AG04450 (cell line): ENCODE data around the gene THNSL1. TPM values are rescaled to one million over a fixed set of nuclear protein-coding genes. Genes with fewer than 3 reads are reported as not detected.
"Not testable (repeated sequence)": the region's sequence is repeated elsewhere in the genome, so short reads cannot be mapped to it uniquely, and the experiment has no call there.

Experiments used
- CTCF ChIA-PET: fragments of 300-600, 350-600 bp; formaldehyde crosslinking; extraction: SDS; loops from one replicate; lab custom pipeline; 2022; ENCODE audit warnings: antibody characterized with exemption, inconsistent platforms; lab: Charles Lee
- POLR2A ChIA-PET: fragments of 350-600 bp; formaldehyde crosslinking; extraction: SDS; loops from one replicate; lab custom pipeline; 2021; ENCODE audit warnings: antibody characterized with exemption, inconsistent platforms; lab: Yijun Ruan, JAX
- DNase-seq: peaks from one replicate; pipeline ENCODE4 v3.0.0-alpha.2; 2011; ENCODE audit warnings: low read depth, low spot score
- H3K27ac ChIP-seq: one replicate; pipeline ENCODE4 v1.5.1; 2012; ENCODE audit warnings: low read depth, low read length, control low read depth
- H3K27me3 ChIP-seq: one replicate; pipeline ENCODE4 v1.6.0; 2012; ENCODE audit warnings: low read length; ENCODE audit not compliant: control insufficient read depth, insufficient read depth
- H3K4me3 ChIP-seq: 2 replicates; pipeline ENCODE4 v1.5.1; 2011; ENCODE audit warnings: mild to moderate bottlenecking, low read depth, low read length, control low read depth
- H3K9me3 ChIP-seq: 2 replicates; pipeline ENCODE4 v1.5.1; 2012; ENCODE audit warnings: low read length; ENCODE audit not compliant: control insufficient read depth, insufficient read depth
- CTCF ChIP-seq: IDR thresholded peaks from 2 replicates; pipeline ENCODE4 v1.5.1; 2011; ENCODE audit warnings: low read depth, low read length, control low read depth, inconsistent platforms
- polyA plus RNA-seq: library from polyadenylated mRNA; depleted of rRNA; stranded (reverse); fragments of >200 nt; gene quantifications from 2 replicates; pipeline ENCODE4 v1.2.3, GENCODE V29; 2011

THNSL1 gene
- polyA plus RNA-seq, 1 experiment, result 2.8 TPM

DNA sequence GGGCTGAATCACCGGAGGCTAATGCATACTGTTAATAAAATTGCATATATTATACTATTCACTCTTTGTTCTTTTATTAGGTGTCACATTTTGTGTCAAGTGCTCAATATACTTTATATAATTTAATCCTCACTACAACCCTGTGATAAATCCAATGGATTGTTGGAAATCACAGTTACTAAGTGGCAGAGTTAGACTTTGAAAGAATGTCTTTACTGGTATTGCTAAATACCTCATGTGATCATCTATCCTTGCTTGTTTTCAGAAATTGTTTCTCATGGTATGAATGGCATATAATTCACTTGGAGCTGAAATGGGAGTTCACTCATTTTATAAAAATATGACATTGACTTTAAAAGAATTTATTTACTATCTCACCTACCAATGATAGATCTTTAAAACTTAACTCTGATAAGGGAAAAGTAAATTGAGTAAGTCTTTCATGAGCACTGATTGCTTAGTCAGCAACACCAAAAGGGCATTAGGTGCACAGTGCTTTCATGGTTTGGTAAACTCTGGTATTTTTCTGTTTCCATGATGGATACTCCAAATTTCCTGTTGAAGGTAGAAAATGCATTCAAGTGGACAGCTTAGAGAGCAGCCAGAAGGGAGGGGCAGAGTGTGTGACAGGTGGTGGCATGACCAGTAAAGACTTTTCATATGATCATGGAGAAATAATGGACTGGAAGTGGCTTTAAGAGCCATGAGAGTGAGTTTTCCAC lies 23.0 kb upstream of the THNSL1 start:
- CTCF ChIA-PET, result interaction anchor here (1.0 kb wide), 1 partner anchor 88 kb away, joined by 4 read pairs; no protein-coding TSS in a partner anchor
- TF ChIP-seq CTCF, result no peak
- peaks cover 2% of the 10 kb centered on the region for H3K27me3 ChIP-seq

DNA sequence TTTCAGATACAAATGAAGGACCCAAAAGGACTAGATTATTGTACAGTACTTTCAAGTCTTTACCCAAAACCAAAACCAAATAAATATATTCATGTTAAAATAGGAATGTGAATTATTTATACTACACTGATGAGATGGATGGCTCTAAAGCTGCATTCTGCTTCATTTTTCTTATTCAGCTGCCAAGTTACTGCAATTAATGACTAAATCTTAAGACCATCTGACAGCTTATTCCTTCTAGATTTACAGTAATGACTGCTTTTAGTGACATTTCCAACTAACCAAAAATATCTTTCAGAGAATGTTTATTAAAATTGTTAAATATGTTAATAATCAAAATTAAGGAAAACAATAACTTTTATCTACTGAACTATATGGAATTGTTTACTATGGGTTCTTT lies 21.3 kb upstream of the THNSL1 start:
- no peak overlapping the region for H3K27ac ChIP-seq
- no peak overlapping the region for H3K4me3 ChIP-seq
- no peaks in the 10 kb centered on the region for H3K9me3 ChIP-seq
- peaks cover 2% of the 10 kb centered on the region for H3K27me3 ChIP-seq
- CTCF ChIA-PET, result interaction anchor here (1.2 kb wide), 1 partner anchor 85 kb away, joined by 4 read pairs; no protein-coding TSS in a partner anchor
- POLR2A ChIA-PET, result no interaction called here
- TF ChIP-seq CTCF, result no peak
- DNase-seq, result no peak

More for the DNA sequence above, 23.0 kb upstream of the THNSL1 start:
- Histone ChIP-seq H3K4me3 (no peak overlapping the region), H3K9me3 (no peaks in the 10 kb centered on the region), H3K27ac (no peak overlapping the region)
- no peak for DNase-seq
- POLR2A ChIA-PET, result no interaction called here

DNA sequence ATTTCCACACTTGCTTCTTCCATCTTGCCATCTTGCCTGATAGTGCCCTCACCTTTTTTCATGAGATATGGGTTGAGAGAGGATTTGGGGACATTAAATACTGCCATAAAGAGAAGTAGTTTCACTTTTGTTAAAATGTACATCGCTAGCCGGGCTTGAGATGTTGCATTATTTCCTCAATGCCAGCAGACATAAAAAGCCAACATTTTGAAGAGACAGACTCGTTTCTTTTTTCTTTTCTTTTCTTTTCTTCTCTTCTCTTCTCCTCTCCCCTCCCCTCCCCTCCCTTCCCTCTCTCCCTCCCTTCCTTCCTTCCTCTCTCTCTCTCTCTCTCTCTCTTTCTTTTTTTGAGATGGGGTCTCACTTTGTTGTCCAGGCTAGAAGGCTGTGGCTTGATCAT lies 18.4 kb upstream of the THNSL1 start:
- CTCF ChIA-PET, result no interaction called here
- no peak for TF ChIP-seq CTCF
- H3K4me3 ChIP-seq, result no peak overlapping the region
- H3K27ac ChIP-seq, result no peak overlapping the region
- H3K9me3 ChIP-seq, result no peaks in the 10 kb centered on the region
- DNase-seq, result no peak
- POLR2A ChIA-PET, result no interaction called here
- H3K27me3 ChIP-seq, result no peaks in the 10 kb centered on the region

DNA sequence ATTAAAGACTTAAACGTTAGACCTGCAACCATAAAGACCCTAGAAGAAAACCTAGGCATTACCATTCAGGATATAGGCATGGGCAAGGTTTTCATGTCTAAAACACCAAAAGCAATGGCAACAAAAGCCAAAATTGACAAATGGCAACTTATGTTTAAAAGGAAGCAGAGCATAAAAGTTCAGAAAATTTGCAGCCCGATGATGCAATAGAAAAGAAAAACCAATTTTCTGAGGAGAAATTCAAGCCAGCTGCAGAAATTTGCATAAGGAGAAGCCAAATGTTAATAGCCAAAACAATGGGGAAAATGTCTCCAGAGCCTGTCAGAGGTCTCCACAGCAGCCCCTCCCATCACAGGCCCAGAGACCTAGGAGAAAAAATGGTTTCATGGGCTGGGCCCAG lies 4.8 kb upstream of the THNSL1 start:
- H3K4me3 ChIP-seq, DNase-seq, POLR2A ChIA-PET, H3K27me3 ChIP-seq, H3K9me3 ChIP-seq, CTCF ChIA-PET, H3K27ac ChIP-seq: not testable (repeated sequence)

GRCh38 chr10:25014579-25014978 lies 1.8 kb upstream of the THNSL1 start:
- H3K4me3 ChIP-seq, result no peak overlapping the region
- CTCF ChIA-PET, result no interaction called here
- no peak for DNase-seq
- no peak for TF ChIP-seq CTCF
- POLR2A ChIA-PET, result no interaction called here
- no peaks in the 10 kb centered on the region for H3K27me3 ChIP-seq
- H3K9me3 ChIP-seq, result no peaks in the 10 kb centered on the region
- H3K27ac ChIP-seq, result no peak overlapping the region
